AG08396 (cell line): ENCODE data around the gene KLRC4.
"Not testable (repeated sequence)": the region's sequence is repeated elsewhere in the genome, so short reads cannot be mapped to it uniquely, and the experiment has no call there.

ENCODE experiments used
- DNase-seq: peaks from one replicate; pipeline ENCODE4 v3.0.0; 2012; ENCODE audit warnings: low spot score, mixed read lengths

The KLRC4 gene

DNA sequence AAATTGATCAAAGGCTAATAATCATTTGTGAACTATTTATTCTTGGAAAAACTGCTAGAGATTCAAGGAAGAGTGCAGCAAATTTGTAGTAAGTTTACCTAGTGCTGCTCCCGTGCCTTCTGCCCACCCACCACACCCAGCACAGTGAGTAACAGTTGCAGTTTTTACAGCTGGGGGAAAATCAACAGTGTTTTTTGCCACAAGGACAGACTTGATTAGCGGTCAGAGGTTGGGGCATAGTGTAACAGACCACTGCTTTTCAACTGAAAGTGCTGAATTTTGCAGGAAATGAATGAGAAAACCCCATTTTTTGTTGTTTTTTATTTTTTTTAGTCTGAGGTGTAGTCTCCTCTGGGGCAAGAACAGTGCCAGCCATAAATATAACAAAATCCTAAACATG, 12.3 kb downstream of the KLRC4 start:
- DNase-seq = no peak

GRCh38 chr12:10396176-10396575, 13.4 kb downstream of the KLRC4 start:
- DNase-seq = not testable (repeated sequence)

GRCh38 chr12:10395390-10395998, 14.1 kb downstream of the KLRC4 start:
- DNase-seq = peak; percentile 37

DNA sequence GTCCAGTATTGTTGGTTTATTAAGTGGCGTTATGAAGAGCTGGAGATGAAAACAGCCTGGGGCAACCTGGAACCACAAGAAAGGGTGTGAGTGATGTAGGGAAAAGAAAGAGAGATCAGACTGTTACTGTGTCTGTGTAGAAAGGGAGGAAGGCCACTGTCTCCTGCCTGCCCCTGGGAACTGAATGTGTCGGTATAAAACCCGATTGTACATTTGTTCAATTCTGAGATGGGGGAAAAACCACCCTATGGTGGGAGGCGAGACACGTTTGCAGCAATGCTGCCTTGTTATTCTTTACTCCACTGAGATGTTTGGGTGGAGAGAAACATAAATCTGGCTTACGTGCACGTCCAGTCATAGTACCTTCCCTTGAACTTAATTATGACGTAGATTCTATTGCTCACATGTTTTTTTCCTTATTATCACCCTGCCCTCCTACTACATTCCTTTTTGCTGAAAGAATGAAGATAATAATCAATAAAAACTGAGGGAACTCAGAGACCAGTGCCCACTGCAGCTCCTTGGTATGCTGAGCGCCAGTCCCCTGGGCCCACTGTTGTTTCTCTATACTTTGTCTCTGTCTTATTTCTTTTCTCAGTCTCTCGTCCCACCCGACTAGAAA, 14.9 kb downstream of the KLRC4 start:
- not testable (repeated sequence) for DNase-seq

GRCh38 chr12:10393291-10393690, 16.3 kb downstream of the KLRC4 start:
- DNase-seq = no peak

- DNase-seq = peak; percentile 23
Observed at GRCh38 chr12:10392394-10392930, 17.1 kb downstream of the KLRC4 start.

GRCh38 chr12:10390991-10391390, 18.6 kb downstream of the KLRC4 start:
- not testable (repeated sequence) for DNase-seq

DNA sequence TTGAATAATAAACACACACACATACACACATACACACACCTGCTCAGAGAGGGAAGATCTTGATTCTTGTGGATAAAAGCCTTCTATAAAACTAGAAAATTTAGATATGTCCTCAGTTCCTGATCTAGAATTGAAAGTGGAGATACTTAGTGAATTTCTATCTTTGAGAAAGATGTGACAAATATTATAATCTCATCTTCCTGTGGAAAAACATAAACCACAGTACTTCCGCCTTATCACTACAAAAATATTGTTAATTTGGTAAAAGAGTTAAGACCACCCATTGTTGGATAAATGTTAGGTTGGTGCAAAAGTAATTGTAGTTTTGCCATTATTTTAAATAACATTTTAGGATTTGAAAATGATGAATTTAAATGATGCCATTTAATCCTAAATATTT, 19.7 kb downstream of the KLRC4 start, which contains the start of gene KLRK1:
KLRK1 (minus strand) TSS at position 138 of the 400 bp plus-strand sequence. CDS start 1,231 bp downstream, outside the sequence.
- DNase-seq = no peak

DNA sequence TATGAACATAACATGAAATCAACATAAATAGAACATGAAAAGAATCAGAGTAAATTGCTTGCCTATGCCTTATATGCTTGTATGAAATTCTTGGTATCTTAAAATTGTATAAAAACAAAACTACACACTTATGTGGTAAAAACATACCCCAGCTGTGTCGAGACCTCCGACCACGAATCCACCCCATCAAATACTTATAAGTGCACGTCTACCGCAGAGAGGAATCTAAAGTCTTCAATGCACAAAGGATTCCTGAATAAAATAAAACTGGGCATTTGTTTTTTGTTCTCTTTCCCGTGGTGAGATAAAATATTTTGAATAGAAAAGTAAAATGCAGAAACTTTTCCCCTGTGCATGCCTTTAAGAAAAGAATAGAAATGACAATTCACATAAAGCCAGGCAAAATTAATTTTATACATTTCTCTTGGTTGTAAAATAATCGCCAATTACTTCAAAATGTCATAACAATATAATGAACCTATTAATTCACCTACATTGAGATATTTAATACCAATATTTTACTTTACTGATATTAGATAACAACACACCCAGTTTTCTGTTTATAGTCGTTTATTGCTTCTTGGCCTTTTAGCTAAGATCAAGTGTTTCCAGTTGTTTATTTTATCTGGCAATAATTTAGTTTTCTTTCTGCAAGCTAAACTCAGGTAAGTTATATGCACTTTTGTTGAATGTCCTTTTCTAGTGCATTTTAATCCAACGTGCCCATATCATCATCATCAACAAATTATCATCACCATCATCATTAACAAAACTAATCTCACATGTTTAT, 20.7 kb downstream of the KLRC4 start:
- DNase-seq = no peak

DNA sequence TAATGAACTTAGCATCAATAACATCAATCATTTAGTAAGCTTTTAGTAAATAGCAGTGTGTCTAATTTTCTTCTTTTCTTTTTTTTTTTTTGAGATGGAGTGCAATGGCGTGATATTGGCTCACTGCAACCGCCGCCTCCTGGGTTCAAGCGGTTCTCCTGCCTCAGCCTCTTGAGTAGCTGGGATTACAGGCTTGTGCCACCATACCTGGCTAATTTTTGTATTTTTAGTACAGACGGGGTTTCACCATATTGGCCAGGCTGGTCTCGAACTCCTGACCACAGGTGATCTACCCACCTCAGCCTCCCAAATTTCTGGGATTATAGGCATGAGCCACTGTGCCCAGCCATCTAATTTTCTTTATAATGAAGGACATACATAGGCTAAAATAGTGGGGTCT, 22.1 kb downstream of the KLRC4 start:
- not testable (repeated sequence) for DNase-seq

GRCh38 chr12:10386857-10387256, 22.7 kb downstream of the KLRC4 start:
- no peak for DNase-seq

- no peak for DNase-seq
Observed at GRCh38 chr12:10385166-10385613, 24.4 kb downstream of the KLRC4 start.

DNA sequence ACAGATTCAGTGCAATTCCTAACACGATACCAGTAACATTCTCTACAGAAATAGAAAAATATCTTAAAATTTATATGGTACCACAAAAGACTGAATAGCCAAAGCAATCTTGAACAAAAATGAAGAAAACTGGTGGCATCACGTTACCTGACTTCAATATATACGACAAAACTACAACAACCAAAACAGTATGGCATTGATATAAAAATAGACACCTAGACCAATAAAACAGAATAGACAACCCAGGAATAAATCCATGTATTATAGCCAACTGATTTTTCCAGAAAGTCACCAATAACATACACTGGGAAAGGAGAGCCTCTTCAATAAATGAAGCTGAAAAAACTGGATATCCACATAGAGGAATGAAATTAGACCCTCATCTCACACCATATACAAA, 25.4 kb downstream of the KLRC4 start:
- DNase-seq = no peak

DNA sequence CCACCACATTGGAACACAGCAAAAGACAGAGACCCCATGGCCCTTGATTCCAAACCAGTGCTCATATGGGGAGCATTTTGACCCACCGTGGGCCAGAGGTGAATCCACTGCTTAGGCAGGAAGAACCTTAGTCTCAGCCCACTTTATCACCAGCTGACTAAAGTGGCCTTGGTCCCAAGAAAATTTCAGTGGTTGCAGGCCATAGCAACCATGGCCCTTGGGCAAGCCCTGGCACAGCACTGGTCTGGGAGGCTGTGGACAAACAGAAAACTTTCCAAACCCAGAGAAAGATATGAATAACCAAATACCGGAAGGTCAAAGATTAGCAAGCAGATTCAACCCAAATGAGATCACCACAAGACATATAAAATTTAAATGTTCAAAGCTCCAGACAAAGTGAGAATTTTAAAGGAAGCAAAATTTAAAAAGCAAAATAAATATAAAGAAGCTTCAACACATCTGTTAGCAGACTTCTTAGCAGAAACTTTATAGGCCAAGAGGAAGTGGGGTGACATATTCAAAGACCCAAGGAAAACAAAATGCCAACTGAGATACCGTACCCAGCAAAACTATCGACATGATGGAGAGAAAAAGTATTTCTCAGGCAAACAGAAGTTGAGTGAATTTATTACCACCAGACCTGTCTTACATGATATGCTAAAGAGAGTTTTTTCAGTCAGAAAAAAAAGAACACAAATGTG, 27.5 kb downstream of the KLRC4 start:
- no peak for DNase-seq

- not testable (repeated sequence) for DNase-seq
Observed at GRCh38 chr12:10378737-10379136, 30.8 kb downstream of the KLRC4 start.

DNA sequence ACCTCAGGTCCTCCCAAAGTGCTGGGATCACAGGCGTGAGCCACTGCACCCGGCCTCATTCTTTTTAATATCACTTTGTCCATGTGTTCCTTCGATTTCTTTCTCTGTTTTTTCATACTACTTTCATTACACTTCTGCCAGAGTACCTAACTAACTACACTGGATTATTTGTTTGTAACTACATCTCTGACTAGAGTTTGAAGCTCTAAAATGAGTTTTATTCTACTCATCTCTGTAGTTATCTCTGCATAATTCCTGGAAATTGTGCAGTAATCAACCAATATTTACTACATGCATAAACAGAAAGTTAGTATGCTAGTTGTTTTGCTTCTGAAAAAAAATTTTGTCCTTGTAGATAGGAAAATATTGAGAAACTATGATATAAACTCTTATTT, 34.9 kb downstream of the KLRC4 start:
- DNase-seq = no peak

- no peak for DNase-seq
Observed at GRCh38 chr12:10372559-10372958, 37.0 kb downstream of the KLRC4 start.

- DNase-seq = not testable (repeated sequence)
Observed at GRCh38 chr12:10371893-10372535, 37.5 kb downstream of the KLRC4 start.

- no peak for DNase-seq
Observed at GRCh38 chr12:10369557-10370415, 39.8 kb downstream of the KLRC4 start.
